Stromal cell of bone marrow (primary cell): ENCODE results near the gene PCDHB14.
"Not testable (repeated sequence)": the region's sequence is repeated elsewhere in the genome, so short reads cannot be mapped to it uniquely, and the experiment has no call there.

Source experiments
- DNase-seq: peaks from one replicate; pipeline ENCODE4 v3.0.0-alpha.2; 2012; ENCODE audit warnings: low read depth

PCDHB14 gene

DNA sequence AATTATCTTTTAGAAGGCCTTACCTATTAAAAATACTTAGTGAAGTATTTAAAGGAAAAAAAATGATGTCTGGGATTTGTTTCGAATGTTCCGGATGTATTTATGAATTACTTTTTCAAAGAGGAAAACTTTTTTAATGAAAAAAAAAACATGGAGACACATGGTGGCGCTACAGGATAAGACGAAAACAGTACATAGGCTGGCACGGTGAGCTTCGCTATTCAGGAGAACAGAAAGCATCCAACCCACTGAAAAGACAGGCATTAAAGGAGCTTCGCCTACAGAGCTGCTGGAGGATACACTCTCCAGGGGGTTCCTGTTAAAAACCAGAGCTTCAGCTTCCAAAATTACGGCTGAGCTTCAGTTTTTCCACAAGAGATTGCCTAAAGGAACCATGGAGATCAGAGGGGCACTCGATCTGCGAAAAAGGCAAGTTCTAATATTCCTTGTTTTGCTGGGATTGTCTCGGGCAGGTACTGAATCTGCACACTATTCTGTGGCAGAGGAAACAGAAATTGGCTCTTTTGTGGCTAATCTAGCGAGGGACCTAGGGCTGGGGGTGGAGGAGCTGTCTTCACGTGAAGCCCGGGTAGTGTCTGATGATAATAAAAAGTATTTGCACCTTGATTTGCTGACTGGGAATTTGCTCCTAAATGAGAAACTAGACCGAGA is at the start of gene PCDHB14:
Gene PCDHB14 (plus strand): TSS at position 232 of the 672 bp plus-strand sequence. CDS start 163 bp downstream, at position 395.
- peak; percentile 17 for DNase-seq

GRCh38 chr5:141174291-141175104 is 48.6 kb upstream of the PCDHB14 start:
- DNase-seq, result not testable (repeated sequence)

DNA sequence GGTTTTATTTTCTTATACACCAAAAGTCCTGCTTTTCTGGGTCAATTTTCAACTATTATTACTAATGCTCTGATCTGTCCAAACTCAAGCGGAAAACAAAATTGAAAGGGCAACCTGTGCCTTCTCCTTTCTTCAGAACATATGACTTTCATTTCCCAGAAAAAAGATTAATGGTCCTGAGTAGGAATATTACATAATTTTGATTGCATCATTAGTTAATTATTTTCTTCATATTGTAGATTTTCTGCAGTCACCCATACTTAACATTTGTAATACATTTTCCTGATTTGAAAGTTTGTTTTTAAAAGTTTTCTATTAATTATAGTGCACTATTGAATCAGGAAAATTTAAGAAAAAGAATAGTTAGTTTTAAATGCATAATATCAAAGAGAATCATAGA is 47.2 kb upstream of the PCDHB14 start:
- DNase-seq, result no peak

- not testable (repeated sequence) for DNase-seq
Observed at GRCh38 chr5:141177577-141178191, 45.5 kb upstream of the PCDHB14 start, which contains the start of gene PCDHB8. PCDHB8 (plus strand) TSS chr5:141177790; CDS start chr5:141178035, 245 bp downstream.

GRCh38 chr5:141179371-141179770 is 43.8 kb upstream of the PCDHB14 start:
- not testable (repeated sequence) for DNase-seq

GRCh38 chr5:141179876-141180275 is 43.3 kb upstream of the PCDHB14 start:
- not testable (repeated sequence) for DNase-seq

GRCh38 chr5:141180313-141180712 is 42.8 kb upstream of the PCDHB14 start:
- no peak for DNase-seq

DNA sequence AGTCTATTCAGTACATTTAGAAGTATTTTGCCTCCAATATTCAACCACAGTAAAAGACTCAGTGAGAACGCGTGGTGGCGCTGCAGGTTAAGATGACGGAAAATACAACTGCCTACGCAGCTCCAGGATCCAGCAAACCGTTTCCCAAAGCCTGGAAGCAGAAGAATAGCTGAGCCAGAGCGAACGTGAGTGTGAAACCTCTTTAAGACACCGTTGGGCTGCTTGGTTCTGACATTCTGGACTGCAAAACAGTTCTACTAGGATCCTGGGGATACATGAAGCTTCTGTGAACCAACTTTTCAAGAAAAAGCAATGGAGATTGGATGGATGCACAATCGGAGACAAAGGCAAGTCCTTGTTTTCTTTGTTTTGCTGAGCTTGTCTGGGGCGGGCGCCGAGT is 40.9 kb upstream of the PCDHB14 start, which contains the start of gene PCDHB16:
Gene PCDHB16 (plus strand): TSS at position 140 of the 400 bp plus-strand sequence. CDS start 173 bp downstream, at position 313.
- DNase-seq, result peak; percentile 15

DNA sequence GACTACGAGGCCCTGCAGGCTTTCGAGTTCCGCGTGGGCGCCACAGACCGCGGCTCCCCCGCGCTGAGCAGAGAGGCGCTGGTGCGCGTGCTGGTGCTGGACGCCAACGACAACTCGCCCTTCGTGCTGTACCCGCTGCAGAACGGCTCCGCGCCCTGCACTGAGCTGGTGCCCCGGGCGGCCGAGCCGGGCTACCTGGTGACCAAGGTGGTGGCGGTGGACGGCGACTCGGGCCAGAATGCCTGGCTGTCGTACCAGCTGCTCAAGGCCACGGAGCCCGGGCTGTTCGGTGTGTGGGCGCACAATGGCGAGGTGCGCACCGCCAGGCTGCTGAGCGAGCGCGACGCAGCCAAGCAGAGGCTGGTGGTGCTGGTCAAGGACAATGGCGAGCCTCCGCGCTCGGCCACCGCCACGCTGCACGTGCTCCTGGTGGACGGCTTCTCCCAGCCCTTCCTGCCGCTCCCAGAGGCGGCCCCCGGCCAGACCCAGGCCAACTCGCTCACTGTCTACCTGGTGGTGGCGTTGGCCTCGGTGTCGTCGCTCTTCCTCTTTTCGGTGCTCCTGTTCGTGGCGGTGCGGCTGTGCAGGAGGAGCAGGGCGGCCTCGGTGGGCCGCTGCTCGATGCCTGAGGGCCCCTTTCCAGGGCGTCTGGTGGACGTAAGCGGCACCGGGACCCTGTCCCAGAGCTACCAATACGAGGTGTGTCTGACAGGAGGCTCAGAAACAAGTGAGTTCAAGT is 38.9 kb upstream of the PCDHB14 start:
- not testable (repeated sequence) for DNase-seq

DNA sequence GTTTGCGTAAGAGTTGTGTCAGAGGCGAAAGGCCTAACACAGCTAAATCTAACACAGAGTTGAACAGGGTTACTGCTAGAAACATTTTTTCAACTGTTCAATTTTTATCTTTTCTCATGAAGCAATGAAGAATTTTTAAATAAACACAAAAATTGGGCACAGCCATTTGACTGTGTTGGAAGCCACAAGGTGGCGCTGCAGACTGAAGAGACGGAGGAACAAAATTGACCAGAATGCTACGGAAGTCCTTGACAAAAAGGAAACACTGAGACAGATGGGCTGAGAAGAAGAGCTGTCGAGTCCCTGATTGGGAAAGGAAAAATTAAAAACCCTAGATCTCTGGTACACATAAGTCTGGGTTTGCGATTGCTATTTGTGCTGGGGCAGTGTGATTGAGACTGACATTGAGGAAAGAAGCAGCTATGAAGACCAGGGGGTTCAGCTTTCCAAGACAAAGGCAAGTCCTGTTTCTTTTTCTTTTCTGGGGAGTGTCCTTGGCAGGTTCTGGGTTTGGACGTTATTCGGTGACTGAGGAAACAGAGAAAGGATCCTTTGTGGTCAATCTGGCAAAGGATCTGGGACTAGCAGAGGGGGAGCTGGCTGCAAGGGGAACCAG is 36.1 kb upstream of the PCDHB14 start, which contains the start of gene PCDHB9:
Gene PCDHB9 (plus strand): TSS at position 265 of the 616 bp plus-strand sequence. CDS start 158 bp downstream, at position 423.
- DNase-seq, result no peak

DNA sequence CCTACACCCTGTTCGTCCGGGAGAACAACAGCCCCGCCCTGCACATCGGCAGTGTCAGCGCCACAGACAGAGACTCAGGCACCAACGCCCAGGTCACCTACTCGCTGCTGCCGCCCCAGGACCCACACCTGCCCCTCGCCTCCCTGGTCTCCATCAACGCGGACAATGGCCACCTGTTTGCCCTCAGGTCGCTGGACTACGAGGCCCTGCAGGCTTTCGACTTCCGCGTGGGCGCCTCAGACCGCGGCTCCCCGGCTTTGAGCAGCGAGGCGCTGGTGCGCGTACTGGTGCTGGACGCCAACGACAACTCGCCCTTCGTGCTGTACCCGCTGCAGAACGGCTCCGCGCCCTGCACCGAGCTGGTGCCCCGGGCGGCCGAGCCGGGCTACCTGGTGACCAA is 34.5 kb upstream of the PCDHB14 start:
- not testable (repeated sequence) for DNase-seq

GRCh38 chr5:141189131-141189530 is 34.0 kb upstream of the PCDHB14 start:
- not testable (repeated sequence) for DNase-seq

DNA sequence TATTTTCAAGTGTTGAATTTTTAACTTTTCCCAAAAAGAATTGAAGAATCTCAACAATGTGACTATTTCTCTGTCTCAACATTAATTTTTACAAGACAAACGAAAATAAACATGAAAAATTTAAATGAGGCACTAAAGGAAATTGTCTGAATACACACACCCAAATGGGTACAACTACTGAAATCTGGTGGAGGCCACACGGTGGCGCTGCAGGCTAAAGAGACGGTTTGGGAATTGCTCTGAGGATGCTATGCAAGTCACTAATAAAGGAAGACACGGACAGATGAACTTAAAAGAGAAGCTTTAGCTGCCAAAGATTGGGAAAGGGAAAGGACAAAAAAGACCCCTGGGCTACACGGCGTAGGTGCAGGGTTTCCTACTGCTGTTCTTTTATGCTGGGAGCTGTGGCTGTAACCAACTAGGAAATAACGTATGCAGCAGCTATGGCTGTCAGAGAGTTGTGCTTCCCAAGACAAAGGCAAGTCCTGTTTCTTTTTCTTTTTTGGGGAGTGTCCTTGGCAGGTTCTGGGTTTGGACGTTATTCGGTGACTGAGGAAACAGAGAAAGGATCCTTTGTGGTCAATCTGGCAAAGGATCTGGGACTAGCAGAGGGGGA is 30.9 kb upstream of the PCDHB14 start, which contains the start of gene PCDHB10:
Gene PCDHB10 (plus strand): TSS at position 244 of the 616 bp plus-strand sequence. CDS start 200 bp downstream, at position 444.
- no peak for DNase-seq

DNA sequence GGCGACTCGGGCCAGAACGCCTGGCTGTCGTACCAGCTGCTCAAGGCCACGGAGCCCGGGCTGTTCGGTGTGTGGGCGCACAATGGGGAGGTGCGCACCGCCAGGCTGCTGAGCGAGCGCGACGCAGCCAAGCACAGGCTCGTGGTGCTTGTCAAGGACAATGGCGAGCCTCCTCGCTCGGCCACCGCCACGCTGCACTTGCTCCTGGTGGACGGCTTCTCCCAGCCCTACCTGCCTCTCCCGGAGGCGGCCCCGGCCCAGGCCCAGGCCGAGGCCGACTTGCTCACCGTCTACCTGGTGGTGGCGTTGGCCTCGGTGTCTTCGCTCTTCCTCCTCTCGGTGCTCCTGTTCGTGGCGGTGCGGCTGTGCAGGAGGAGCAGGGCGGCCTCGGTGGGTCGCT is 28.8 kb upstream of the PCDHB14 start:
- not testable (repeated sequence) for DNase-seq

- DNase-seq, result no peak
Observed at GRCh38 chr5:141196363-141196762, 26.8 kb upstream of the PCDHB14 start.

- no peak for DNase-seq
Observed at GRCh38 chr5:141199359-141200235, 23.5 kb upstream of the PCDHB14 start, which contains the start of gene PCDHB11. PCDHB11 (plus strand) TSS chr5:141199627; CDS start chr5:141199775, 148 bp downstream.

GRCh38 chr5:141201126-141201525 is 22.0 kb upstream of the PCDHB14 start:
- not testable (repeated sequence) for DNase-seq

GRCh38 chr5:141201646-141202045 is 21.5 kb upstream of the PCDHB14 start:
- not testable (repeated sequence) for DNase-seq

GRCh38 chr5:141208478-141208877 is 14.7 kb upstream of the PCDHB14 start, which contains the start of gene PCDHB12:
PCDHB12 (plus strand) TSS chr5:141208719; CDS start chr5:141208908, 189 bp downstream.
- DNase-seq, result no peak
